Epithelial cell of proximal tubule (primary cell): ENCODE measurements around the gene R3HCC1L. TPM values are rescaled to one million over a fixed set of nuclear protein-coding genes. Genes with fewer than 3 reads are reported as not detected.

Experiments used
- DNase-seq: peaks from one replicate; pipeline ENCODE4 v3.0.0-alpha.2; 2011; ENCODE audit warnings: low read depth
- H3K4me3 ChIP-seq: 2 replicates; pipeline ENCODE4 v1.5.1; 2011; ENCODE audit warnings: low read depth, mild to moderate bottlenecking, low read length
- total RNA-seq: library from RNA; depleted of rRNA; stranded (reverse); fragments of >200 nt; gene quantifications from 2 replicates; pipeline ENCODE4 v1.2.3, GENCODE V29; 2015
- TF ChIP-seq, protein P1 (sequence below): conservative IDR thresholded peaks from 2 replicates; pipeline ENCODE4 v1.5.1; 2012; ENCODE audit warnings: low read depth, mild to moderate bottlenecking, low read length

R3HCC1L gene
- total RNA-seq, 1 donor from 2014 or later: 8.6 TPM

GRCh38 chr10:98244586-98244985 lies 110.1 kb downstream of the R3HCC1L start:
- TF ChIP-seq, protein P1, sequence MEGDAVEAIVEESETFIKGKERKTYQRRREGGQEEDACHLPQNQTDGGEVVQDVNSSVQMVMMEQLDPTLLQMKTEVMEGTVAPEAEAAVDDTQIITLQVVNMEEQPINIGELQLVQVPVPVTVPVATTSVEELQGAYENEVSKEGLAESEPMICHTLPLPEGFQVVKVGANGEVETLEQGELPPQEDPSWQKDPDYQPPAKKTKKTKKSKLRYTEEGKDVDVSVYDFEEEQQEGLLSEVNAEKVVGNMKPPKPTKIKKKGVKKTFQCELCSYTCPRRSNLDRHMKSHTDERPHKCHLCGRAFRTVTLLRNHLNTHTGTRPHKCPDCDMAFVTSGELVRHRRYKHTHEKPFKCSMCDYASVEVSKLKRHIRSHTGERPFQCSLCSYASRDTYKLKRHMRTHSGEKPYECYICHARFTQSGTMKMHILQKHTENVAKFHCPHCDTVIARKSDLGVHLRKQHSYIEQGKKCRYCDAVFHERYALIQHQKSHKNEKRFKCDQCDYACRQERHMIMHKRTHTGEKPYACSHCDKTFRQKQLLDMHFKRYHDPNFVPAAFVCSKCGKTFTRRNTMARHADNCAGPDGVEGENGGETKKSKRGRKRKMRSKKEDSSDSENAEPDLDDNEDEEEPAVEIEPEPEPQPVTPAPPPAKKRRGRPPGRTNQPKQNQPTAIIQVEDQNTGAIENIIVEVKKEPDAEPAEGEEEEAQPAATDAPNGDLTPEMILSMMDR: no peak
- no peak for DNase-seq
- H3K4me3 ChIP-seq: no peak overlapping the region

DNA sequence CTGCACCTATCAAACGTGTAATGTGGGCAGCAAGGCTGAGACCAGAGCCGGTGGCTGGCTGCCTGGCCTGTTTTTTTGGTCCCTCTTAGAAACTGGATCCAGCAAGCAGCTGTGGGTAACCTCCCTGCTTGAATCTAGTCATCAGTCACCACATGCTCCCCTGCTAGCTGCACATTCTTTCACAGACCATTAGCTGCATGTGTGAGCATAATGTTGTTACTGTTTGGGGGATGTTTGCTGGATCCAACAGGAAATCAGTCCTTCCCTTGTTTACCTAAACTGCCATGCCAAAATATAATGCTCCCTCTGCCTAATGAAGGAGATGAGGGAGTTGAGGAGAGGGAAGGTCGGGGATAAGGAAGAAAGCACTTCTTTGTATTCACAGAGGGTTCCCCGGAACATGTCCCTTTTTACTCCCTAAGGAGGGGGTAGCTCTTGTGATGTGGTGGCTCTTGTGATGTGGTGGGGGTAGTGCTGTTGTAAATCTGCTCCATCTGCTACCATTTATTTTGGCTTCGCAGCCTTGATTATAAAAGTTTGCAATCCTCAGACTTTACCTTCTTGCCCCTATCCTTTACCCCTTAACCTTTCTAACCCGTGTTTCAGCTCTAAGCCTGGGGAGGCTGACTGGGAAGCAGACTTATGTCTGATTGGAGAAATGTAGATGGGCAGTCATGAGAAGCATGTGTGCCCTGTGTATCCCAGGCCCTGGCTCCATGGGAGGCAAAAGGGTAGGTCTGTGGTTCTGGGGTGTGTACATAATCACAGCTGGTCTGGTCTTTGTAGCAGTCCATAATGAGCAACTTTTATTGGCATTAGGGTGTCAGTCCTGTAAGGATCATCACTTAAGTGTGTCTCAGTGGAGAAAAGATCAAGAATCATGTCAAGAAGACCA lies 112.7 kb downstream of the R3HCC1L start:
- TF ChIP-seq, protein P1: no peak
- no peak overlapping the region for H3K4me3 ChIP-seq
- DNase-seq: peak; percentile 64

GRCh38 chr10:98248018-98248417 lies 113.6 kb downstream of the R3HCC1L start:
- no peak for DNase-seq
- no peak overlapping the region for H3K4me3 ChIP-seq
- TF ChIP-seq, protein P1: no peak

DNA sequence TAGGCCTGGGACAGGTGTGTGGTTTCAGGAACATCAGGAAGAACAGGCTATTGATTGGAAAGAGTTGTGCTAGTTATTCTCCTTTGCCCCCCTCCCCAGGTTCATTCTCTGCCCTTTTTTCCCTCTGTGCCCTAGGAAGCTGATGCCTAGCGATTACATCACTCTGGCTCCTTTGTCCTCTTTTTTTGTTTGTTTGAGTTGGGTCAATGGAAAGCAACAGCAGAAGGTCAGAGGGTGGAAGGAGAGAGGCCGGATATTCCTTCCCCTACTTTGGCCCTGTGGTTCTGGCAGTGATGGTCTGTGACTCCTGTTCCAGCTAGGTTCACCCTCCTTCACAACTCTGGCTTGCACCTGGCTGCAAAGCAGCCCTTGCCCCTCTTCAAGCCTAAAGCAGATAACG lies 114.7 kb downstream of the R3HCC1L start:
- TF ChIP-seq, protein P1: no peak
- DNase-seq: no peak

GRCh38 chr10:98251399-98251798 lies 116.9 kb downstream of the R3HCC1L start:
- no peak for DNase-seq
- TF ChIP-seq, protein P1: no peak

More for the DNA sequence above, 114.7 kb downstream of the R3HCC1L start:
- H3K4me3 ChIP-seq: no peak overlapping the region

GRCh38 chr10:98252464-98252863 lies 118.0 kb downstream of the R3HCC1L start:
- DNase-seq: no peak
- no peak overlapping the region for H3K4me3 ChIP-seq
- TF ChIP-seq, protein P1: no peak

More at GRCh38 chr10:98251399-98251798, 116.9 kb downstream of the R3HCC1L start:
- H3K4me3 ChIP-seq: no peak overlapping the region

DNA sequence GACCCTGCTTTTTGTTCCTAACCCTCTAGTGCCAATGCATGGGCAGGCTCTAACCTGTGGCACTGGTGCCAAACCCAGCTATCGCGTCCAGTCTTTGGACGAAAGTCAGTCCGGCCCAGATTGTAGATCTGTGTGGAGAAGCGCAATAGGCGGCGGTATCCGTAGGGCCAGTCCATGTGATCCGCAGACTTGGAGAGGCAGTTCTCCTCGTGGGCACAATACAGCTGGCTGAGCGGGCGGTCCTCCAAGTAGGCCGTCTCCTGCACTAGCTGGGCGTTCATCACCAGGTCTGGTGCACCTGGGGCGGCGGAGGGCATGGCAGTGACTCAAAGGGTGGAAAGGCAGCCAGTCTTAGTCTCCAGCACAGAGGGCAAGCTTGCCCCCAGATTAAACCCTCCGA lies 119.0 kb downstream of the R3HCC1L start:
- DNase-seq: no peak
- no peak overlapping the region for H3K4me3 ChIP-seq
- TF ChIP-seq, protein P1: no peak
